Measurements from ENCODE around the gene EDN2.

DNA sequence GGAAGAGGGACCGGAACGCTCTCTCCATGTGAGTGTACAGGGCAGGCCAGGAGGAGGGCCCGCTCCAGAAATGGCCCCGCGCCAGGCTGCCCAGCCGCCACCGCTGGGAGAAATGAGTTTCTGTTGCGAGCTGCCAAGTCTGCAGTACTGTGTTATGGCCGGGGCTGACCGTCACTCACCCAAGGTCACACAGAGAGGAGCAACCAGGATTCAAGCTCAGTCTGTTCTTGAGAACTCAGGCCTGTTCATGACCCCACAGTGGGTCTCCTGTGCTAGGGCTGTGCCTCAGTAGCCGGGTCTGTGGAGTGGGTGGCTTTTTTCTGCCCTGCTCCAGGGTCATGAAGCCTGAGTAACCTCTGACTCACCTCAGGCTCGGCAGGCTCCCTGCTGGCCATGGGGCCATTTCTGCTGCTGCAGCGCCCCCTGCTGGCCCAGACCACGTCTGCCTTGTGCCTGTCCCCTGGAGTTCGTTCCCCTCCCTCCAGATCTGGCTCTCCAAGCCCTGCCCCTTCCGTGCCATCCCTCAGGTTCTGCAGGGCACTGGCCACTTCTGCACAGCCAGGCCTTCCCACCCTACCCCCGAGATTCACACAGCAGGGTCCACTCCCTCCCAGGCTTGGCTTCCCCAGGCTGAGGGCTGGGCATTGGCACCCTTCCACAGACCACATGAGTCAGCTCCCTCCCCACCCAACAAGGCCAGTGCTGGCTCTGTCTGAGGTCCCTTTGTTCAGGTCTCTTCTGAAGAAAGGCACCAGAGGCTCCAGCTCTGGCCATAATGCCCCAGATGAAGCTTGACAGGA lies 51.8 kb downstream of the EDN2 start:
- TF ChIP-seq YY1 (IDR thresholded peaks at IDR 0.05; ENCODE audit: insufficient read depth, insufficient read length) (no peak), SUZ12 (IDR thresholded peaks at IDR 0.05; ENCODE audit: extremely low read depth, insufficient read depth, insufficient read length) (no peak)

Measured in NT2/D1 (cell line).